Ishikawa (cell line): ENCODE data around the gene BUD23.

Source experiments
- NFIC ChIP-seq: IDR thresholded peaks from 2 replicates; pipeline ENCODE4 v1.6.1; 2012
- ZBTB7A ChIP-seq: IDR thresholded peaks from 2 replicates; pipeline ENCODE4 v1.6.1; 2012; ENCODE audit warnings: low read depth

DNA sequence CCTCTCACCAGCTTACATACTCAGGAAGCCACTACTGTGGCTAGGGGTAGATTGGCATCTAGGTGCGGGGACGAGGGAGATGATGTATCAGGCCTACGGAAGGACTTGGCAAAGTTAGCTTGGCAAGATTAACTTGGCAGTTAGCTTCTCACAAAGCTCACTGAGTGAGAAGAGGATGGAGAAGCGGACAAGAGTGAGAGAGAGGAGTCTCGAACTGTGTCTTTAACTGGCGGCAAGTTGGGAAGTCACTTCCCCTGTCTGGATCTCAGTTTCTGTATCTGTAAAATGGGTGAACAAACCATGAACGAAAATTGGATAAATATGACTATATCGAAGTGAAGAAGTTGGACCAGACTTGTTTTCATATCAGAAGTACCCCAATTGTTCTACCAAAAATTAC is 49.6 kb upstream of the BUD23 start:
- TF ChIP-seq NFIC (no peak), ZBTB7A (no peak)
